Breast epithelium (tissue), 4 donors: ENCODE measurements around the gene PRKCE. TPM values are rescaled to one million over a fixed set of nuclear protein-coding genes. Genes with fewer than 3 reads are reported as not detected.

Experiments
- DNase-seq, 2 donors: peaks; one replicate each; pipeline ENCODE4 v3.0.0-alpha.2; 2019; ENCODE audit warnings: low spot score in 2 of 2
- H3K27ac ChIP-seq, 2 donors: fragments of 200-600 bp; sonication (generic) in 1 of 2; one replicate each; pipeline ENCODE4 v1.5.1; 2016 to 2019; ENCODE audit warnings: mild to moderate bottlenecking in 1 of 2
- H3K27me3 ChIP-seq, 2 donors: fragments of 200-600 bp; sonication (generic) in 1 of 2; one replicate each; pipeline versions ENCODE4 v1.5.1 to v1.6.0; 2017 to 2019; ENCODE audit warnings: control low read depth in 1 of 2, mild to moderate bottlenecking in 1 of 2
- H3K36me3 ChIP-seq: fragments of 200-600 bp; one replicate; pipeline ENCODE4 v1.5.1; 2019
- H3K4me1 ChIP-seq, 2 donors: fragments of 200-600 bp; sonication (generic); one replicate each; pipeline ENCODE4 v1.5.1; 2016 to 2019; ENCODE audit warnings: control low read depth in 1 of 2
- H3K4me3 ChIP-seq, 3 donors: fragments of 200-600 bp; sonication (generic); 1 replicate in 2 of 3; 2 replicates in 1 of 3; pipeline ENCODE4 v1.5.1; 2016 to 2019; ENCODE audit warnings: mild to moderate bottlenecking in 3 of 3, moderate library complexity in 2 of 3
- H3K9me3 ChIP-seq, 2 donors: fragments of 200-600 bp; sonication (generic) in 1 of 2; one replicate each; pipeline ENCODE4 v1.5.1; 2016 to 2019; ENCODE audit warnings: control low read depth in 1 of 2
- CTCF ChIP-seq, 3 donors: fragments of 450-650 bp; IDR thresholded peaks; one replicate each; pipeline ENCODE4 v1.5.1; 2016 to 2017; ENCODE audit warnings: antibody characterized with exemption in 3 of 3, mild to moderate bottlenecking in 3 of 3, moderate library complexity in 3 of 3
- POLR2A ChIP-seq: fragments of 450-650 bp; IDR thresholded peaks from one replicate; pipeline ENCODE4 v1.6.1; 2016; ENCODE audit warnings: antibody characterized with exemption, mild to moderate bottlenecking, moderate library complexity
- POLR2AphosphoS5 ChIP-seq, 3 donors: sonication (generic); formaldehyde crosslinking; IDR thresholded peaks; one replicate each; pipeline ENCODE4 v1.6.1; 2017; ENCODE audit warnings: antibody characterized with exemption in 3 of 3
- intact Hi-C: fragments of 100-400 bp; cut with DNase I; formaldehyde crosslinking; loops from one replicate; pipeline ENCODE4 v1.15.1; 2023; ENCODE audit warnings: low total_unique reads
- total RNA-seq, 3 donors: library from RNA; depleted of rRNA; stranded (reverse); fragments of >200 nt; gene quantifications; one replicate each; pipeline ENCODE4 v1.1.0, GENCODE V29; 2016

The PRKCE gene
- total RNA-seq, 3 donors from 2014 or later = 20.6 to 34.0 (median 23.6) TPM

GRCh38 chr2:46231721-46232120 lies 580.2 kb downstream of the PRKCE start:
- H3K27me3 ChIP-seq = no peaks in the 10 kb centered on the region
- intact Hi-C loops = no loop called here
- no peaks in the 10 kb centered on the region for H3K9me3 ChIP-seq
- H3K4me3 ChIP-seq = no peak overlapping the region
- H3K27ac ChIP-seq = no peak overlapping the region
- no peaks in the 10 kb centered on the region for H3K4me1 ChIP-seq
- H3K36me3 ChIP-seq = no peaks in the 10 kb centered on the region
- DNase-seq = no peak
- TF ChIP-seq POLR2AphosphoS5 (IDR thresholded peaks at IDR 0.05) (no peak), POLR2A (no peak), CTCF (IDR thresholded peaks at IDR 0.05) (no peak)

DNA sequence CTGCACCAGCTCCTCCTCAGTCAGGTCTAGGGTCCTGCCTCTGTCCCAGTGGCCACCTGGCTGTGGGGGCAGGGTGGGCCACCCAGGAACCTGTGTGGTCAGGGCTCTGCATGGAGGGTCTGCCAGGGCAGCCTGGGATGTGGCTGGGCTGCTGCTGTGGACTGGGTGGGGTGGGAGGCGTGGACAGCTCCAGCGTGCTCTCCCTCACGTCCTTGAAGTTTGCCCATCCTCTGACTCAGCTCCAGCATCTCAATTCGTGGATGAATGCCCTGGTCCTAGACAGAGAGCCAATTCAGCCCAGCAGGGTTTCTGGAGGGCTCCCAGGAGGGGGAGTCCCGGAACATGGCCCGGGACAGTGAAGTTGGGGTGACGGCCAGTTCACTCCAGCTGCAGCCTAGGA lies 581.4 kb downstream of the PRKCE start:
- H3K36me3 ChIP-seq = no peaks in the 10 kb centered on the region
- H3K27ac ChIP-seq = no peak overlapping the region
- DNase-seq = no peak
- intact Hi-C loops = no loop called here
- no peaks in the 10 kb centered on the region for H3K9me3 ChIP-seq
- H3K4me1 ChIP-seq = no peaks in the 10 kb centered on the region
- no peaks in the 10 kb centered on the region for H3K27me3 ChIP-seq
- TF ChIP-seq POLR2AphosphoS5 (IDR thresholded peaks at IDR 0.05) (no peak), POLR2A (no peak), CTCF (IDR thresholded peaks at IDR 0.05) (no peak)
- no peak overlapping the region for H3K4me3 ChIP-seq

- H3K4me3 ChIP-seq = no peak overlapping the region
- TF ChIP-seq POLR2AphosphoS5 (IDR thresholded peaks at IDR 0.05) = no peak
- no peak overlapping the region for H3K27ac ChIP-seq
- H3K9me3 ChIP-seq = no peaks in the 10 kb centered on the region
- H3K27me3 ChIP-seq = no peaks in the 10 kb centered on the region
- intact Hi-C loops = no loop called here
- no peaks in the 10 kb centered on the region for H3K36me3 ChIP-seq
- no peak for DNase-seq
- H3K4me1 ChIP-seq = no peaks in the 10 kb centered on the region
Observed at GRCh38 chr2:46236006-46236875, 584.8 kb downstream of the PRKCE start.

- no peak overlapping the region for H3K4me3 ChIP-seq
- H3K36me3 ChIP-seq = no peaks in the 10 kb centered on the region
- no peaks in the 10 kb centered on the region for H3K27me3 ChIP-seq
- no peaks in the 10 kb centered on the region for H3K9me3 ChIP-seq
- no peak overlapping the region for H3K27ac ChIP-seq
- intact Hi-C loops = no loop called here
- no peaks in the 10 kb centered on the region for H3K4me1 ChIP-seq
- DNase-seq = no peak
- TF ChIP-seq POLR2A = no peak
- no peak for TF ChIP-seq POLR2AphosphoS5 (IDR thresholded peaks at IDR 0.05)
- TF ChIP-seq CTCF (IDR thresholded peaks at IDR 0.05) = no peak
Observed at GRCh38 chr2:46236876-46237859, 585.7 kb downstream of the PRKCE start.

Other genes starting within 250 kb of the PRKCE start
- gene SRBD1, start 40.4 kb upstream of the PRKCE start, total RNA-seq = 10 to 100 TPM; 21.1 to 30.2 (median 21.9) TPM